ENCODE data around the gene FNBP1L. TPM values are rescaled to one million over a fixed set of nuclear protein-coding genes. Genes with fewer than 3 reads are reported as not detected.

Gene FNBP1L
- total and polyA plus RNA-seq, 2 donors (not counting 1 experiment from before 2014, with no cell fraction given), result 0.86 to 5.4 TPM

- TF ChIP-seq CTCF (IDR thresholded peaks at IDR 0.05), result no peak
- TF ChIP-seq EZH2 (IDR thresholded peaks at IDR 0.05; ENCODE audit: borderline replicate concordance, insufficient read depth, low read depth, low read length, poor library complexity, severe bottlenecking), result no peak
- no peaks in the 10 kb centered on the region for H3K27me3 ChIP-seq (replicated peaks in 1 of 4; ENCODE audit: control extremely low read depth in 1 of 4, control insufficient read depth in 3 of 4, insufficient read depth in 4 of 4, low read length in 3 of 4)
- no peaks in the 10 kb centered on the region for H3K27me3 Mint-ChIP-seq
- no peak overlapping the region for H3K27ac Mint-ChIP-seq
- no peaks in the 10 kb centered on the region for H4K20me1 ChIP-seq (ENCODE audit: control insufficient read depth, insufficient read depth, low read length, poor library complexity, severe bottlenecking)
- no peak overlapping the region for H3K4me3 ChIP-seq (ENCODE audit: control extremely low read depth in 1 of 5, extremely low read depth in 1 of 5, insufficient read depth in 1 of 5, low read depth in 2 of 5, low read length in 4 of 5)
- no peak overlapping the region for H3K4me2 ChIP-seq (replicated peaks; ENCODE audit: low read depth, low read length, poor library complexity, severe bottlenecking)
- intact Hi-C loops (cut with micrococcal nuclease), result no loop called here
- DNase-seq (no peak), ATAC-seq (ENCODE audit: low read depth) (no peak)
- POLR2A ChIA-PET, result no interaction called here
- H2AFZ ChIP-seq (ENCODE audit: insufficient read depth, low read depth, low read length, poor library complexity, severe bottlenecking), result no peak overlapping the region
- peaks cover 25% of the 10 kb centered on the region for H3K79me2 ChIP-seq (ENCODE audit: control insufficient read depth, insufficient read depth, low read length)
- H3K36me3 ChIP-seq (replicated peaks in 1 of 2; ENCODE audit: control extremely low read depth in 1 of 2, control insufficient read depth in 1 of 2, extremely low read depth in 1 of 2, insufficient read depth in 2 of 2, low read length in 1 of 2), result no peaks in the 10 kb centered on the region
- H3K9ac ChIP-seq (ENCODE audit: low read length), result no peak overlapping the region
- H3K4me1 ChIP-seq (ENCODE audit: control insufficient read depth in 2 of 2, insufficient read depth in 2 of 2, low read length in 2 of 2), result no peaks in the 10 kb centered on the region
- H3K9me3 Mint-ChIP-seq (ENCODE audit: insufficient read depth), result no peaks in the 10 kb centered on the region
- no peaks in the 10 kb centered on the region for H3K9me3 ChIP-seq (ENCODE audit: control extremely low read depth in 1 of 3, control insufficient read depth in 2 of 3, insufficient read depth in 1 of 3, low read length in 2 of 3)
- H3K4me3 Mint-ChIP-seq, result no peak overlapping the region
- WGBS (ENCODE audit: insufficient coverage), result 100% methylated on average over 1 of the region's 1 CpG
- CTCF ChIA-PET, result interaction anchor here (0.5 to 1.2 kb wide), 2 partner anchors 28 to 207 kb away, joined by 3 read pairs; no protein-coding TSS in a partner anchor
- no peak overlapping the region for H3K27ac ChIP-seq (ENCODE audit: low read length in 2 of 2)
- peaks cover 11% of the 10 kb centered on the region for H3K4me1 Mint-ChIP-seq
Measured at GRCh38 chr1:93601686-93602085, 153.8 kb downstream of the FNBP1L start.

- H3K9me3 Mint-ChIP-seq (ENCODE audit: insufficient read depth), result no peaks in the 10 kb centered on the region
- no peak for DNase-seq
- no peaks in the 10 kb centered on the region for H3K27me3 Mint-ChIP-seq
- WGBS (ENCODE audit: insufficient coverage), result 98% methylated on average over 4 of the region's 4 CpGs
- Histone ChIP-seq H3K4me3 (ENCODE audit: control extremely low read depth in 1 of 5, extremely low read depth in 1 of 5, insufficient read depth in 1 of 5, low read depth in 2 of 5, low read length in 4 of 5) (no peak overlapping the region), H4K20me1 (ENCODE audit: control insufficient read depth, insufficient read depth, low read length, poor library complexity, severe bottlenecking) (no peaks in the 10 kb centered on the region), H3K27ac (ENCODE audit: low read length in 2 of 2) (no peak overlapping the region), H3K9me3 (ENCODE audit: control extremely low read depth in 1 of 3, control insufficient read depth in 2 of 3, insufficient read depth in 1 of 3, low read length in 2 of 3) (no peaks in the 10 kb centered on the region), H3K9ac (ENCODE audit: low read length) (no peak overlapping the region), H3K79me2 (ENCODE audit: control insufficient read depth, insufficient read depth, low read length) (peaks cover 25% of the 10 kb centered on the region), H2AFZ (ENCODE audit: insufficient read depth, low read depth, low read length, poor library complexity, severe bottlenecking) (no peak overlapping the region), H3K4me2 (replicated peaks; ENCODE audit: low read depth, low read length, poor library complexity, severe bottlenecking) (no peak overlapping the region), H3K4me1 (ENCODE audit: control insufficient read depth in 2 of 2, insufficient read depth in 2 of 2, low read length in 2 of 2) (no peaks in the 10 kb centered on the region), H3K36me3 (replicated peaks in 1 of 2; ENCODE audit: control extremely low read depth in 1 of 2, control insufficient read depth in 1 of 2, extremely low read depth in 1 of 2, insufficient read depth in 2 of 2, low read length in 1 of 2) (no peaks in the 10 kb centered on the region), H3K27me3 (replicated peaks in 1 of 4; ENCODE audit: control extremely low read depth in 1 of 4, control insufficient read depth in 3 of 4, insufficient read depth in 4 of 4, low read length in 3 of 4) (no peaks in the 10 kb centered on the region)
- TF ChIP-seq EZH2 (IDR thresholded peaks at IDR 0.05; ENCODE audit: borderline replicate concordance, insufficient read depth, low read depth, low read length, poor library complexity, severe bottlenecking) (no peak), CTCF (IDR thresholded peaks at IDR 0.05) (no peak)
- ChIA-PET POLR2A (no interaction called here), CTCF (interaction anchor here (0.5 to 1.2 kb wide), 2 partner anchors 27 to 207 kb away, joined by 3 read pairs; no protein-coding TSS in a partner anchor)
- H3K4me1 Mint-ChIP-seq, result peaks cover 15% of the 10 kb centered on the region
- no peak for ATAC-seq (ENCODE audit: low read depth)
- no peak overlapping the region for H3K4me3 Mint-ChIP-seq
- no peak overlapping the region for H3K27ac Mint-ChIP-seq
- intact Hi-C loops (cut with micrococcal nuclease), result no loop called here
Measured at GRCh38 chr1:93602101-93602500, 154.2 kb downstream of the FNBP1L start.
